ENCODE data around the gene CHEK2.
A peak's percentile ranks its signal among the peaks of the same experiment; 100 is the strongest.
"Not testable (repeated sequence)": the region's sequence is repeated elsewhere in the genome, so short reads cannot be mapped to it uniquely, and the experiment has no call there.

The CHEK2 gene

DNA sequence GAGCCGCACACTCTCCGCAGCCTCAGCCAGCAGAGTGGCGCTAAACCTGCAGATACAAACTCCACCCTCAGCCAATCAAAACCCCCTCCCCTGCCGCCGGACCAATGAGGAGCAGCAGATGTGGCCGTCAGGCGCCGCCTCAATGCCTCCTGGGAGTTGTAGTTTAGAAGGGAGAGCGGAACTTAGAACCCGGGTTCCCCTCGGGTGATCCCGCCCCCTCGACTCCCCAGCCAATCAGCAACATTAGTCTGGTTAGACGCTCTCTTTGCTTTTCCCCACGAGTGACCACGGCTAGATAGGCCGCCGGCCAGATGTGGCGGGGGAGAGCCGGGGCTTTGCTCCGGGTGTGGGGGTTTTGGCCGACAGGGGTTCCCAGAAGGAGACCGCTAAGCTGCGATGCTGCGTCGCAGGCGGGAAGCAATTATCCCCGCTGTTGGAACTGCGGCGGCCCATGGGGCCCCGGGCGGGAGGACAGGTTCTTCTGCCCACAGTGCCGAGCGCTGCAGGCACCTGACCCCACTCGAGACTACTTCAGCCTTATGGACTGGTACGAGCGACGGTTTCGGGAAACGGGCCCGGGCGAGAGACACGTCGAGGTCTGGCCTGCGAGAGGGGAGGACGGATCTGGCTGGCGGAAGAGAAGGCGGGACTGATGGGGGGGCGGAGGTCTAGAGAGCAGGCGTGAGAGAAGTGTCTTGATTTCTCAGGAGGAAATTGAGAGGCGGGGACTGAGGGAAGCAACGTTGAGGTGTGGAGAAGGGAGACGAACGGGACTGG, at the start of gene CHEK2, which contains the start of gene HSCB:
TSS of gene CHEK2 (minus strand) at position 36 of the 777 bp plus-strand sequence. CDS start 7,099 bp downstream, outside the sequence.
TSS of gene HSCB (plus strand) at position 255 of the 777 bp plus-strand sequence. CDS start at position 312, 57 bp downstream.
- DNase-seq, result peak; percentile 50

GRCh38 chr22:28791124-28791523, 49.5 kb upstream of the CHEK2 start:
- no peak for DNase-seq

- DNase-seq, result no peak
Observed at GRCh38 chr22:28788601-28789000, 47.0 kb upstream of the CHEK2 start.

DNA sequence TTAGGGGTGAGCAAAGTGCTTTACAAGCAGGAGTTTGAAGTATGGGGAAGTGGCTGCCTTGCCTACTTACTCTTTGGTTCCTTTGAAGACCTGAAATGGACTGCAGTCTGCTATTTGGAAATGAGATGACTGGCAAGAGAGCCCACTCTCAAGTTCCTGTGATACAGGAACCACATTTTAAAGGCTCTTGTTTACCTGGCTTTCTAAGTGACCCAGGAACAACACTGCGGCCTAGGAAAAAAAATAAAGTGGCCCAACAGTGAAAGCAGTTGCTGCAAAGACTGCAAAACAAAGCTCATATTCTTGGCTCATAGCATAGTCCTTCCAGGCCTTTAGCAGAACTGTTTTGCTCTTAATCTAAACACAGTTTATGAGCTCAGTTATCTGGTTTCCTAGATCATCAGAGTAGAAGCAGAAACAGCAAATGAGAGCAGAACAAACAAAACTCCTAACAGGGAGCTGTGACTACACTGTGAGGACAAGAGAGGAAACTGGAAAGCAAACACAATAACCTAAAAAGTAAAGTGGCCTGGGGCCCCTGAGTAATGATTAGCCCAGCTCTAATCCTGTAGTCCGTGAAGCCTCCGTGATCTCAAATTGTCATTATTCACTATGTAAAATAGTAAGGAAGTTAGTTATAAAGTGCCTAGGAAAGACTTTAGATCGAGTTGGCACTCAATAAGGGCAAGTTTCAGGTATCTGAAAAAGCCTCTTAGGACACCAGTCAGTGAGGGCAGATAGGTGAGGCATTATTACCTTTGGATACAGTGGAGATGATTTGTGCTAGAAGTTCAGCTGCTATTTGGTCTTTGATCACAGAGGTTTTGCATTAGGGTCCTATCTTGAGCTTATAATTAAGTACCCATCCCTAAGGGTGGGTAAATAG, 42.4 kb upstream of the CHEK2 start:
- no peak for DNase-seq

- DNase-seq, result no peak
Observed at GRCh38 chr22:28780296-28780695, 38.7 kb upstream of the CHEK2 start.

- no peak for DNase-seq
Observed at GRCh38 chr22:28779833-28780232, 38.2 kb upstream of the CHEK2 start.

GRCh38 chr22:28774378-28774777, 32.8 kb upstream of the CHEK2 start:
- DNase-seq, result no peak

GRCh38 chr22:28773461-28773867, 31.8 kb upstream of the CHEK2 start:
- no peak for DNase-seq

GRCh38 chr22:28772633-28773460, 31.2 kb upstream of the CHEK2 start, which contains the start of gene CCDC117:
Gene CCDC117, plus strand, starts transcription at chr22:28772695. Its CDS starts 155 bp downstream, at chr22:28772850.
- peak; percentile 89 for DNase-seq

GRCh38 chr22:28771195-28771791, 29.7 kb upstream of the CHEK2 start:
- DNase-seq, result no peak

GRCh38 chr22:28769394-28770085, 27.9 kb upstream of the CHEK2 start:
- no peak for DNase-seq

DNA sequence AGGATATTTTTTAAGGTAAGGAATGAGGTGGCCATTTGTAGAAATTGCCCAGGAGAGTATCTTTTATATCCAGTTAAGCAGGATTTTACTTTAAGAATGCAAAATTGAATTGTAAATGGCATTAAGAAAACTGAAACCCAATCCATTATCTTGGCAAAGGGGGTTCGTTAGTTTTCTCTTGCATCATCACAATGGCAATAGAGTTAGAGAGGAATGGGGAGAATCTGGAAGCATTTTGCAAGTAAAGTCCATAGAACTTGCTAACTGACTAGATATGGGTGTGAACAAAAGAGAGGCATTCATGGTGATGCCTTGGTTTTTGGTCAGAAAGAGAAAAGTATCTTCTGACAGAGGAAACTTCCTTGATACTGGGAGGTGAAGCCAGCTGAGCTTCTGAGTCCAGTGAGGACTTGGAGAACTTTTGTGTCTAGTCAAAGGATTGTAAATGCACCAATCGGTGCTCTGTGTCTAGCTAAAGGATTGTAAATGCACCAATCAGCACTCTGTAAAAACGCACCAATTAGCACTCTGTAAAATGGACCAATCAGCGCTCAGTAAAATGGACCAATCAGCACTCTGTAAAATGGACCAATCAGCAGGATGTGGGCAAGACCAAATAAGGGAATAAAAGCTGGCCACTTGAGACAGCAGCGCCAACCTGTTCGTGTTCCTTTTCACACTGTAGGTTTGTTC, 27.2 kb upstream of the CHEK2 start:
- no peak for DNase-seq

DNA sequence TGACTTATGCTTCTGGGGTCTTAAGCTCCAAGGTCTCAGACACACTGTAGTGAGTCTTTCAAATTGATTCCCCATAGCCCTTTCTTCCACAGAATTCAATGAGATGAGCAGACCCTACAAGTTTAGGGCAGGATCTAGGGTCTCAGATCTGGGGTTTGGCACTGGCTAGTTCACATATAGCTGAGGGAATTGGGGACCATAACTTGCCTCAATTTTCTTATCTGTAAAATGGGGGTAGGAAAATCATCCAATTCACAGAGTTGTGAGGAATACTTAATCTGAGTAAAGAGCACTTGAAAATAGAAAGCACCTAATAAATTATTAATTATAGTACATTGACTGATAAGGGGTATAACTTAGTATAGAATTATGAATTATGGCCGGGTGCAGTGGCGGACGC, 25.0 kb upstream of the CHEK2 start:
- DNase-seq, result no peak

DNA sequence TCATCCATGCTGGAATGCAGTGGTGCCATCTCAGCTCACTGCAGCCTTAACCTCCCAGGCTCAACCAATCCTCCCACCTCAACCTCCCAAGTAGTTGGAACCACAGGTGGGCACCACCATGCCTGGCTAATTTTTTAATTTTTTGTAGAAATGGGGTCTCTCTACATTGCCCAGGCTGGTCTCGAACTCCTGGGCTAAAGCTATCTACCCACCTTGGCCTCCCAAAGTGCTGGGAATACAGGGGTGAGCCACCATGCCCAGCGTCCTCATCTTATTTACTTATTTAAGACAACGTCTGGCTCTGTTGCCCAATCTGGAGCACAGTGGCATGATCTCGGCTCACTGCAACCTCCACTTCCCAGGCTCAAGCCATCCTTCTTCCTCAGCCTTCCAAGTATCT, 20.4 kb upstream of the CHEK2 start:
- not testable (repeated sequence) for DNase-seq

DNA sequence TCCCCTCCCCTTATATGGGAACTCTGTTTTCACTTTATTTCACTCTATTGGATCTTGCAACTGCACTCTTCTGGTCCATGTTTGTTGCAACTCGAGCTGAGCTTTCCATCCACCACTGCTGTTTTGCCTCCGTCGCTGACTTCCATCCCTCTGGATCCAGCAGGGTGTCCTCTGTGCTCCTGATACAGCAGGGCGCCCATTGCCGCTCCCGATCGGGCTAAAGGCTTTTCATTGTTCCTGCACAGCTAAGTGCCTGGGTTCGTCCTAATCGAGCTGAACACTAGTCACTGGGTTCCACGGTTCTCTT, 19.8 kb upstream of the CHEK2 start:
- no peak for DNase-seq

- DNase-seq, result no peak
Observed at GRCh38 chr22:28759861-28760560, 18.4 kb upstream of the CHEK2 start.

- not testable (repeated sequence) for DNase-seq
Observed at GRCh38 chr22:28754512-28754911, 12.9 kb upstream of the CHEK2 start.

DNA sequence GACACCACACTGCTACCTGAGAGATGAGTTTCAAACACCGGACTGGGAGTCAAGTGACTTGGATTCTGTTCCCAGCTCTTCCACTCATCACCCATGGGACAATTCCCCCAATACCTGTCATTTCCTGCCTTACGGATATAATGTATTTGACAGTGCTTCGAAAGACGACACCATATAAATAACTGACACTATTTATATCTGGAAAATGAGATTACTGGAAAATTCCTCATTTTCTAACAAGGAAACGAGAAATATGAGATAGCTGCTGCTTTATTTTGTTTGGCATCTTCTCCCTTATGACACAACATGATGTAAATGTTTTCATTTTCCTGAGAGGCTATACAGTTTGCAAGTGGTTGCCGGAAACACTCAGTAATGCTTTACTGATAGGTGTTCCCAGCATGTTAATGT, 8.9 kb upstream of the CHEK2 start:
- DNase-seq, result no peak

- DNase-seq, result no peak
Observed at GRCh38 chr22:28743852-28744251, 2.2 kb upstream of the CHEK2 start.

DNA sequence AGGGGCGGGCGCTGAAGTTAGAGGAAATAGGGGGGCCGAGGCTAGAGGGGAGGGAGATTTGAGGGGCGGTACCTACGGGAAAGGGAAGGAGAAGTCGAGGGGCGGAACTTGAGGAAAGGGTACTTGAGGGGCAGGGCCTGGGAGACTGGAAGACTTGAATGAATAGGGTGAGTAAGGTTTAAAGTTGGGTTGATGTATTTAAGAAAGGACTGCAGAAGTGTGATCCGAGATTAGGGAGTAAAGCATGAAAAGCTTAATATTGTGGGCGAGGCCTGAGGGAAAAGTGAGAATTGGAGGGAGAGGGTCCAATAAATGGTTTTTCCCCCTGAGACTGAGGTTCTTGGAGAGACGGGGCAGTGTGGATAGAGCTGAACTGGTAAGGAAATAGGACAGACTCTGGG, 942 bp upstream of the CHEK2 start:
- DNase-seq, result no peak

All from 8988T (cell line).